Measurements from ENCODE around the gene PSMB3.
A peak's percentile ranks its signal among the peaks of the same experiment; 100 is the strongest.

PSMB3 gene

GRCh38 chr17:38752308-38753070 lies at the start of gene PSMB3:
Gene PSMB3, plus strand, starts transcription at chr17:38752741. Its CDS starts 86 bp downstream, at chr17:38752827.
- peak within 1 kb of the TSS; percentile 85 for H3K4me3 ChIP-seq (ENCODE audit: control insufficient read depth, low read depth, low read length)
- TF ChIP-seq CTCF (IDR thresholded peaks at IDR 0.05; ENCODE audit: control insufficient read depth, insufficient read depth, low read depth, low read length, missing control alignments), result no peak
- DNase-seq (ENCODE audit: low read depth), result peak; percentile 99

GRCh38 chr17:38702916-38703741 lies 49.4 kb upstream of the PSMB3 start:
- peak overlapping the region; percentile 98 for H3K4me3 ChIP-seq (ENCODE audit: control insufficient read depth, low read depth, low read length)
- no peak for DNase-seq (ENCODE audit: low read depth)
- no peak for TF ChIP-seq CTCF (IDR thresholded peaks at IDR 0.05; ENCODE audit: control insufficient read depth, insufficient read depth, low read depth, low read length, missing control alignments)

GRCh38 chr17:38703742-38704605 lies 48.6 kb upstream of the PSMB3 start:
- no peak for DNase-seq (ENCODE audit: low read depth)
- no peak for TF ChIP-seq CTCF (IDR thresholded peaks at IDR 0.05; ENCODE audit: control insufficient read depth, insufficient read depth, low read depth, low read length, missing control alignments)
- peak overlapping the region; percentile 98 for H3K4me3 ChIP-seq (ENCODE audit: control insufficient read depth, low read depth, low read length)

GRCh38 chr17:38704606-38705522 lies 47.7 kb upstream of the PSMB3 start, which contains the start of gene MLLT6:
Gene MLLT6, plus strand, starts transcription at chr17:38705273. Its CDS starts 360 bp downstream, at chr17:38705633.
- peak within 1 kb of the TSS; percentile 98 for H3K4me3 ChIP-seq (ENCODE audit: control insufficient read depth, low read depth, low read length)
- TF ChIP-seq CTCF (IDR thresholded peaks at IDR 0.05; ENCODE audit: control insufficient read depth, insufficient read depth, low read depth, low read length, missing control alignments), result no peak
- no peak for DNase-seq (ENCODE audit: low read depth)

- DNase-seq (ENCODE audit: low read depth), result no peak
Measured at GRCh38 chr17:38705523-38705802, 47.1 kb upstream of the PSMB3 start.

More at GRCh38 chr17:38705523-38705802, 47.1 kb upstream of the PSMB3 start:
- no peak for TF ChIP-seq CTCF (IDR thresholded peaks at IDR 0.05; ENCODE audit: control insufficient read depth, insufficient read depth, low read depth, low read length, missing control alignments)
- peak overlapping the region; percentile 84 for H3K4me3 ChIP-seq (ENCODE audit: control insufficient read depth, low read depth, low read length)
